Hepatocyte (in vitro differentiated cells): ENCODE measurements around the gene ARHGAP42.

Source experiments
- CTCF ChIP-seq: fragments of 200-600 bp; sonication (generic); IDR thresholded peaks from 2 replicates; pipeline ENCODE4 v1.5.1; 2016; ENCODE audit warnings: antibody characterized with exemption, mild to moderate bottlenecking; ENCODE audit not compliant: poor library complexity
- EZH2 ChIP-seq: fragments of 200-600 bp; sonication (generic); IDR thresholded peaks from 2 replicates; pipeline ENCODE4 v1.6.1; 2016; ENCODE audit warnings: antibody characterized with exemption, mild to moderate bottlenecking, borderline replicate concordance

- TF ChIP-seq CTCF (no peak), EZH2 (no peak)
These were observed 150.2 kb downstream of the ARHGAP42 start for GRCh38 chr11:100837311-100837710.
